ENCODE measurements around the gene SLC6A11. TPM values are rescaled to one million over a fixed set of nuclear protein-coding genes. Genes with fewer than 3 reads are reported as not detected.

Gene SLC6A11
- total and polyA plus RNA-seq, 2 of the 13 experiments (the other 11 are each of a cell fraction or from before 2014, with no cell fraction given): 17.9 to 34.5 TPM

GRCh38 chr3:10855083-10855870, 39.2 kb downstream of the SLC6A11 start (continued):
- no peak for TF ChIP-seq ZNF749 (CRISPR knock-in tag; IDR thresholded peaks at IDR 0.05; ENCODE audit: borderline replicate concordance)
- no peak for TF ChIP-seq NFIB (CRISPR knock-in tag; IDR thresholded peaks at IDR 0.05; ENCODE audit: borderline replicate concordance)
- no peak for TF ChIP-seq SIX4 (CRISPR knock-in tag; IDR thresholded peaks at IDR 0.05)
- TF ChIP-seq ZNF598 (CRISPR knock-in tag; IDR thresholded peaks at IDR 0.05; ENCODE audit: borderline replicate concordance): no peak
- TF ChIP-seq RXRB (CRISPR knock-in tag; IDR thresholded peaks at IDR 0.05; ENCODE audit: borderline replicate concordance): peak; percentile 50
- no peak for TF ChIP-seq ZMAT5 (CRISPR knock-in tag; IDR thresholded peaks at IDR 0.05; ENCODE audit: borderline replicate concordance, low read depth)
- no peak for TF ChIP-seq E2F2 (CRISPR knock-in tag; IDR thresholded peaks at IDR 0.05; ENCODE audit: borderline replicate concordance)
- TF ChIP-seq TBX2 (CRISPR knock-in tag; IDR thresholded peaks at IDR 0.05; ENCODE audit: borderline replicate concordance): peak; percentile 63; the same call in 1 of the 2 replicates
- peak; percentile 33; the same call in 1 of the 2 replicates for TF ChIP-seq CREM (IDR thresholded peaks at IDR 0.05)
- TF ChIP-seq CREM (CRISPR knock-in tag; IDR thresholded peaks at IDR 0.05): no peak
- peak; percentile 36; the same call in 1 of the 2 replicates for TF ChIP-seq PATZ1 (CRISPR knock-in tag; IDR thresholded peaks at IDR 0.05)
- peak in 1 of 2 experiments; percentile 82; a peak in 2 of 4 replicates for TF ChIP-seq ATF4 (CRISPR knock-in tag; IDR thresholded peaks at IDR 0.05)
- TF ChIP-seq ZNF292 (CRISPR knock-in tag; IDR thresholded peaks at IDR 0.05; ENCODE audit: borderline replicate concordance, low read depth): peak; percentile 49; the same call in 1 of the 2 replicates
- no peak for TF ChIP-seq ZNF737 (CRISPR knock-in tag; IDR thresholded peaks at IDR 0.05; ENCODE audit: borderline replicate concordance)
- no peak for TF ChIP-seq ESRRA (CRISPR knock-in tag; IDR thresholded peaks at IDR 0.05; ENCODE audit: low read depth)
- TF ChIP-seq NR2F6 (IDR thresholded peaks at IDR 0.05): 0 out of 2 replicates have a peak, but pooled peaks have one; percentile 19
- peak; percentile 36; the same call in 1 of the 2 replicates for TF ChIP-seq NR2F6 (CRISPR knock-in tag; IDR thresholded peaks at IDR 0.05)
- no peak for TF ChIP-seq THAP9 (CRISPR knock-in tag; IDR thresholded peaks at IDR 0.05; ENCODE audit: borderline replicate concordance)
- TF ChIP-seq, protein P1, sequence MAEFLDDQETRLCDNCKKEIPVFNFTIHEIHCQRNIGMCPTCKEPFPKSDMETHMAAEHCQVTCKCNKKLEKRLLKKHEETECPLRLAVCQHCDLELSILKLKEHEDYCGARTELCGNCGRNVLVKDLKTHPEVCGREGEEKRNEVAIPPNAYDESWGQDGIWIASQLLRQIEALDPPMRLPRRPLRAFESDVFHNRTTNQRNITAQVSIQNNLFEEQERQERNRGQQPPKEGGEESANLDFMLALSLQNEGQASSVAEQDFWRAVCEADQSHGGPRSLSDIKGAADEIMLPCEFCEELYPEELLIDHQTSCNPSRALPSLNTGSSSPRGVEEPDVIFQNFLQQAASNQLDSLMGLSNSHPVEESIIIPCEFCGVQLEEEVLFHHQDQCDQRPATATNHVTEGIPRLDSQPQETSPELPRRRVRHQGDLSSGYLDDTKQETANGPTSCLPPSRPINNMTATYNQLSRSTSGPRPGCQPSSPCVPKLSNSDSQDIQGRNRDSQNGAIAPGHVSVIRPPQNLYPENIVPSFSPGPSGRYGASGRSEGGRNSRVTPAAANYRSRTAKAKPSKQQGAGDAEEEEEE (CRISPR knock-in tag; IDR thresholded peaks at IDR 0.05; ENCODE audit: borderline replicate concordance): no peak

All from HepG2 (cell line).